Measurements from ENCODE around the gene DNAH14. TPM values are rescaled to one million over a fixed set of nuclear protein-coding genes. Genes with fewer than 3 reads are reported as not detected.
"Not testable (repeated sequence)": the region's sequence is repeated elsewhere in the genome, so short reads cannot be mapped to it uniquely, and the experiment has no call there.

DNAH14 gene
- total and polyA plus RNA-seq, 2 of the 13 experiments (the other 11 are each of a cell fraction or from before 2014, with no cell fraction given): 4.5 to 27.5 TPM

DNA sequence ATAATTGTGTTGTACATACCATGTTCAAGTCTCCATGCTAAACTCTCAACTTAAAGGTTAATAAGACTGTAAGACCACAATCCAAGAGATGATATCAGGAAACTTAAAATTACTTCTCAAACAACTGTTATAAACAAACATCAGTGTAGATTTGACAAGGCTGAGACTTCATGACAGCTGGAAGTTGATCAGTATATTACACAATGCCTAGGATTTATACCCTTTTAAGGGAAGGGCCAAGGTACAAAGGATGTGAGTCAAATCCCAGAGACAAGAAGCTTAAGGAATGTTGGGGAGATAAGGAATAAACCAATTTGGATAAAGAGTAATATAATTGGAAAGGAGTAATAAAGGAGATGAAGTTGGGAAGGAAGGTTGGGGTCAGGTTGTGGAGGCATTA, 399.6 kb downstream of the DNAH14 start:
- BruUV-seq (replicated peaks): no TSS peak
- no peak for FAIRE-seq

DNA sequence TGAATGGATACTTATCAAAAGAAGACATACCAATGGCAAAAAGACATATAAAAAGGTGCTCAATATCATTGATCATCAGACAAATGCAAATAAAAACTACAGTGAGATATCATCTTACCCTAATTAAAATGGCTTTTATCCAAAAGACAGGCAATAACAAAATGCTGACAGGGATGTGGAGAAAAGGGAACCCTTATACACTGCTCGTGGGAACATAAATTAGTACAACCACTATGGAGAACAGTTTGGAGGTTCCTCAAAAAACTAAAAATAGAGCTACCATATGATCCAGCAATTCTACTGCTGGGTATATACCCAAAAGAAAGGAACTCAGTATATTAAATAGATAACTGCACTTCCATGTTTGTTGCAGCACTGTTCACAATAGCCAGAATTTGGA, 400.5 kb downstream of the DNAH14 start:
- H2AFZ ChIP-seq (ENCODE audit: low read length); H3K4me1 ChIP-seq (ENCODE audit: insufficient read depth, low read length); FAIRE-seq; H3K27me3 ChIP-seq (ENCODE audit: control insufficient read depth in 1 of 2, insufficient read depth in 2 of 2, low read length in 2 of 2); in situ Hi-C loops (cut with HindIII; ENCODE audit: extremely low pct_ligation_motif_present, low pct_unique_long_range_greater_than_20kb); H3K9ac ChIP-seq (ENCODE audit: insufficient read depth, low read depth, low read length); POLR2A ChIA-PET; CTCF ChIA-PET (ENCODE audit: low intra/inter-chr PET ratio, low total read pairs); H4K20me1 ChIP-seq (ENCODE audit: insufficient read depth, low read length); ATAC-seq; H3K4me3 ChIP-seq (replicated peaks in 1 of 3; ENCODE audit: insufficient read depth in 1 of 3, low read depth in 2 of 3, low read length in 3 of 3); intact Hi-C loops (cut with micrococcal nuclease; ENCODE audit: unreplicated experiment); H3K4me2 ChIP-seq (ENCODE audit: low read depth, low read length); DNase-seq (ENCODE audit: low spot score); H3K36me3 ChIP-seq (replicated peaks in 1 of 2; ENCODE audit: control insufficient read depth in 1 of 2, insufficient read depth in 2 of 2, low read length in 2 of 2); H3K27ac ChIP-seq (ENCODE audit: extremely low read length, insufficient read depth, low read length); BruUV-seq (replicated peaks); H3K9me3 ChIP-seq (ENCODE audit: low read length); H3K79me2 ChIP-seq (ENCODE audit: insufficient read depth, low read length): not testable (repeated sequence)
- WGBS (ENCODE audit: low lambda C conversion rate): 3% methylated on average over 1 of the region's 1 CpG

More for the DNA sequence above, 399.6 kb downstream of the DNAH14 start:
- Histone ChIP-seq H3K27me3 (ENCODE audit: control insufficient read depth in 1 of 2, insufficient read depth in 2 of 2, low read length in 2 of 2) (no peaks in the 10 kb centered on the region), H3K9me3 (ENCODE audit: low read length) (no peaks in the 10 kb centered on the region), H3K4me1 (ENCODE audit: insufficient read depth, low read length) (no peaks in the 10 kb centered on the region), H3K9ac (ENCODE audit: insufficient read depth, low read depth, low read length) (no peak overlapping the region), H4K20me1 (ENCODE audit: insufficient read depth, low read length) (no peaks in the 10 kb centered on the region), H3K4me3 (replicated peaks in 1 of 3; ENCODE audit: insufficient read depth in 1 of 3, low read depth in 2 of 3, low read length in 3 of 3) (no peak overlapping the region), H2AFZ (ENCODE audit: low read length) (no peak overlapping the region), H3K36me3 (replicated peaks in 1 of 2; ENCODE audit: control insufficient read depth in 1 of 2, insufficient read depth in 2 of 2, low read length in 2 of 2) (no peaks in the 10 kb centered on the region), H3K4me2 (ENCODE audit: low read depth, low read length) (no peak overlapping the region), H3K79me2 (ENCODE audit: insufficient read depth, low read length) (no peaks in the 10 kb centered on the region), H3K27ac (ENCODE audit: extremely low read length, insufficient read depth, low read length) (no peak overlapping the region)
- in situ Hi-C loops (cut with HindIII; ENCODE audit: extremely low pct_ligation_motif_present, low pct_unique_long_range_greater_than_20kb): no loop called here
- DNase-seq (ENCODE audit: low spot score) (peak; percentile 2), ATAC-seq (no peak)
- ChIA-PET POLR2A (no interaction called here), CTCF (ENCODE audit: low intra/inter-chr PET ratio, low total read pairs) (no interaction called here)
- intact Hi-C loops (cut with micrococcal nuclease; ENCODE audit: unreplicated experiment): no loop called here
- no peak for TF ChIP-seq ZNF530 (CRISPR knock-in tag; IDR thresholded peaks at IDR 0.05; ENCODE audit: low read depth)
- no peak for TF ChIP-seq RERE (CRISPR knock-in tag; IDR thresholded peaks at IDR 0.05; ENCODE audit: low read depth)
- TF ChIP-seq SRF (IDR thresholded peaks at IDR 0.05; ENCODE audit: low read depth, low read length): peak; percentile 81
- peak; percentile 47; the same call in 1 of the 2 replicates for TF ChIP-seq CEBPB (IDR thresholded peaks at IDR 0.05; ENCODE audit: borderline replicate concordance, low read depth, low read length)
